ENCODE measurements around the gene NCCRP1. TPM values are rescaled to one million over a fixed set of nuclear protein-coding genes. Genes with fewer than 3 reads are reported as not detected.
A peak's percentile ranks its signal among the peaks of the same experiment; 100 is the strongest.
"Not testable (repeated sequence)": the region's sequence is repeated elsewhere in the genome, so short reads cannot be mapped to it uniquely, and the experiment has no call there.

NCCRP1 gene
- total RNA-seq, 4 donors from 2014 or later, result 0.45 to 0.81 (median 0.78) TPM; not detected in 1

GRCh38 chr19:39238944-39239343, 42.2 kb downstream of the NCCRP1 start:
- Histone ChIP-seq H3K27ac (no peak overlapping the region), H3K36me3 (no peaks in the 10 kb centered on the region), H3K4me1 (no peaks in the 10 kb centered on the region), H3K9me3 (no peaks in the 10 kb centered on the region), H3K4me3 (replicated peaks in 1 of 3) (no peak overlapping the region), H3K27me3 (no peaks in the 10 kb centered on the region)
- TF ChIP-seq POLR2A (IDR thresholded peaks at IDR 0.05), result no peak
- no peak for TF ChIP-seq CTCF (IDR thresholded peaks at IDR 0.05)
- DNase-seq, result no peak
- 84 to 89% methylated on average over 6 of the region's 6 CpGs for WGBS, 2 donors
- intact Hi-C loops (cut with DNase I), result no loop called here

GRCh38 chr19:39240421-39240820, 43.7 kb downstream of the NCCRP1 start:
- intact Hi-C loops (cut with DNase I), result no loop called here

GRCh38 chr19:39243741-39244140, 47.0 kb downstream of the NCCRP1 start:
- WGBS, 2 donors, result 65 to 75% methylated on average over 2 to 11 of the region's 13 CpGs
- H3K4me1 ChIP-seq, result peaks cover 9 to 10% of the 10 kb centered on the region in 2 donors
- intact Hi-C loops (cut with DNase I); H3K4me3 ChIP-seq (replicated peaks in 1 of 3); H3K9me3 ChIP-seq; DNase-seq; H3K36me3 ChIP-seq; H3K27ac ChIP-seq; H3K27me3 ChIP-seq: not testable (repeated sequence)

More at GRCh38 chr19:39240421-39240820, 43.7 kb downstream of the NCCRP1 start:
- Histone ChIP-seq H3K27ac (no peak overlapping the region), H3K36me3 (no peaks in the 10 kb centered on the region), H3K9me3 (no peaks in the 10 kb centered on the region), H3K27me3 (no peaks in the 10 kb centered on the region), H3K4me1 (no peaks in the 10 kb centered on the region), H3K4me3 (replicated peaks in 1 of 3) (no peak overlapping the region)
- WGBS, 2 donors, result 83 to 92% methylated on average over 5 to 7 of the region's 7 CpGs
- TF ChIP-seq CTCF (IDR thresholded peaks at IDR 0.05), result no peak
- DNase-seq, result no peak

- not testable (repeated sequence) for H3K27me3 ChIP-seq
- WGBS, 2 donors, result 73 to 79% methylated on average over 4 of the region's 12 CpGs
Measured at GRCh38 chr19:39244410-39245100, 47.8 kb downstream of the NCCRP1 start, which contains the start of gene IFNL3. IFNL3 (minus strand) TSS chr19:39245006; CDS start chr19:39244967, 39 bp downstream.

DNA sequence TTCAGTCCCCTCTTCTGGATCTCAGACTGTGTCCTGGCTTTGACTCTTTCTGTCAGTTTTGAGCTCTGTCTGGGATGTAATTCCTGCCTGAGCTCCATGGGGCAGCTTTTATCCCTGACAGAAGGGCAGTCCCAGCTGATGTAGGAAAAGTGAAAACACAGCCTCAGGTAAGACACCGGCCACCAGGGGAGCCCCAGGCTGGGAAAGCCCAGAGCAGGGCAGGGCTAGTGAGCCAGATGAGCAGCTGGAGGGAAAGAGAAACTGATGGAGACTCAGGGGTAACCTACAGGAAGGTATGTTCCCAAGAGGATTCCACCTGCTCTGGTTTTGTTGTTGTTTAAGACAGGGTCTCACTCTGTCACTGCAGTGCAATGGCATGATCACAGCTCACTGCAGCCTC, 48.4 kb downstream of the NCCRP1 start:
- intact Hi-C loops (cut with DNase I); H3K9me3 ChIP-seq; H3K27me3 ChIP-seq; H3K27ac ChIP-seq; H3K4me3 ChIP-seq (replicated peaks in 1 of 3); DNase-seq; H3K36me3 ChIP-seq: not testable (repeated sequence)
- WGBS, 2 donors, result no CpG with 5 or more reads among the region's 1 CpG
- H3K4me1 ChIP-seq, result peaks cover 9 to 10% of the 10 kb centered on the region in 2 donors

More at GRCh38 chr19:39244410-39245100, 47.8 kb downstream of the NCCRP1 start, which contains the start of gene IFNL3:
- peaks cover 9 to 10% of the 10 kb centered on the region in 2 donors for H3K4me1 ChIP-seq
- H3K4me3 ChIP-seq (replicated peaks in 1 of 3); H3K27ac ChIP-seq; H3K9me3 ChIP-seq; DNase-seq; intact Hi-C loops (cut with DNase I); H3K36me3 ChIP-seq: not testable (repeated sequence)

DNA sequence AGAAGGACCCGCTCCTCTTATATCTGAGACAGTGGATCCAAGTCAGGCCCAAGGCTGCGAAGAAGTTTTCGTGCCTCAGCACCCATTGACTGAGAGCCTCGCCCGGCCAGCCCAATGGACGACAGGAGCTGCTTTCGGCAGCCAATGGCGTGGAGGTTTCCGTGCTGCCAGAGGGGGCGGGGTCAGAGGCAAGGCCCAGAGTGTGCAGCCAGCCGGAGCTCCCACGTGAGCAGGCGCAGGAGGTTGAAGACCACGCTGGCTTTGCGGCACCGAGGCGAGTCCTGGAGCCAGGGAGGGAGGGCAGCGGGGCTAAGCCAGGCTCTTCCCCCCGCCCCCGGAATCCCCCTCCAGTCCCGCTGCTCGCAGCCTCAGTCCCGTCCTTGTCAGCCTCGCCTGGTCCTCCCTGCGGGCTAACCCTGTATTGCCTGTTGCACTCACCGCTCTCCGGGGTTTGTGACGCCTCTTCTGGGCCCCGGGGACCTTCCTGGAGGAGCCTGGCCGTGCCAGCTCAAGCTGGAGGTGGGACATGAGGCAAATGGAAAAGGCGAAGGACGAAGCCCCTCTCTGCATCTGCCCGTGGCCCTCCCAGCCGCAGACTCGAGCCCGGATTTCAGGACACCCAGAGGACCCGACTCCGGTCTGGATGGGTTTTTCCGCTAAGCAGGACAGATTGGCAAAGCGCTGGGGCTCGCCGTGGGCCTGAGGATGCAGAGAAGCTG, 50.3 kb downstream of the NCCRP1 start:
- TF ChIP-seq POLR2A (IDR thresholded peaks at IDR 0.05) (no peak), CTCF (IDR thresholded peaks at IDR 0.05) (no peak)
- Histone ChIP-seq H3K4me3 (replicated peaks in 1 of 3) (no peak overlapping the region), H3K27ac (no peak overlapping the region), H3K27me3 (no peaks in the 10 kb centered on the region), H3K9me3 (no peaks in the 10 kb centered on the region), H3K36me3 (no peaks in the 10 kb centered on the region), H3K4me1 (peaks cover 9 to 10% of the 10 kb centered on the region in 2 donors)
- intact Hi-C loops (cut with DNase I), result no loop called here
- WGBS, 2 donors, result 20 to 25% methylated on average over 17 of the region's 42 CpGs
- DNase-seq, result peak; percentile 33 to 55

Data from thyroid gland (tissue), 4 donors.